Keratinocyte (primary cell): ENCODE results near the gene SMCO4. TPM values are rescaled to one million over a fixed set of nuclear protein-coding genes. Genes with fewer than 3 reads are reported as not detected.

Experiments
- DNase-seq: peaks from one replicate; pipeline ENCODE4 v3.0.0-alpha.2; 2011; ENCODE audit warnings: low read depth, missing footprints, low spot score
- FAIRE-seq: peaks from 2 replicates; lab custom pipeline; 2011; peaks lifted over from hg19 to GRCh38; lab: Jason Lieb, UNC
- H2AFZ ChIP-seq: 2 replicates; pipeline ENCODE4 v1.6.0; 2012; ENCODE audit warnings: low read length, control low read depth, inconsistent platforms; ENCODE audit not compliant: control insufficient read depth
- H3K27ac ChIP-seq: 2 replicates; pipeline ENCODE4 v1.5.1; 2011; ENCODE audit warnings: low read length; ENCODE audit not compliant: control insufficient read depth, insufficient read depth
- H3K27me3 ChIP-seq: 3 replicates; pipeline ENCODE4 v1.6.0; 2011; ENCODE audit warnings: low read length; ENCODE audit not compliant: control insufficient read depth, insufficient read depth; ENCODE audit errors: extremely low read depth
- H3K36me3 ChIP-seq, 2 experiments: 2 replicates in 1 of 2; 3 replicates in 1 of 2; pipeline ENCODE4 v1.5.1; 2011; ENCODE audit warnings: low read length in 2 of 2, mild to moderate bottlenecking in 1 of 2; ENCODE audit not compliant: control insufficient read depth in 2 of 2, insufficient read depth in 2 of 2; ENCODE audit errors: extremely low read depth in 1 of 2
- H3K4me1 ChIP-seq: 3 replicates; pipeline ENCODE4 v1.5.1; 2011; ENCODE audit warnings: low read length; ENCODE audit not compliant: control insufficient read depth, insufficient read depth; ENCODE audit errors: extremely low read depth
- H3K4me2 ChIP-seq: 3 replicates; pipeline ENCODE4 v1.6.0; 2011; ENCODE audit warnings: low read depth, low read length; ENCODE audit not compliant: control insufficient read depth, insufficient read depth; ENCODE audit errors: extremely low read depth
- H3K4me3 ChIP-seq, 3 experiments: fragments of 200-600 bp in 1 of 3; sonication (generic) in 1 of 3; 2 replicates in 2 of 3; 3 replicates in 1 of 3; pipeline ENCODE4 v1.5.1; 2011 to 2016; ENCODE audit warnings: low read length in 3 of 3, mild to moderate bottlenecking in 3 of 3, control low read depth in 2 of 3, inconsistent platforms in 1 of 3, low read depth in 1 of 3, mixed read lengths in 1 of 3, mixed run types in 1 of 3, moderate library complexity in 1 of 3; ENCODE audit not compliant: control insufficient read depth in 2 of 3, insufficient read depth in 2 of 3; ENCODE audit errors: extremely low read depth in 1 of 3
- H3K79me2 ChIP-seq: 2 replicates; pipeline ENCODE4 v1.6.0; 2012; ENCODE audit warnings: low read length; ENCODE audit not compliant: control insufficient read depth, insufficient read depth
- H3K9ac ChIP-seq: 3 replicates; pipeline ENCODE4 v1.6.0; 2011; ENCODE audit warnings: low read length; ENCODE audit not compliant: control insufficient read depth, insufficient read depth; ENCODE audit errors: extremely low read depth
- H3K9me1 ChIP-seq: 3 replicates; pipeline ENCODE4 v1.6.0; 2011; ENCODE audit warnings: low read length; ENCODE audit not compliant: control insufficient read depth, insufficient read depth; ENCODE audit errors: extremely low read depth
- H3K9me3 ChIP-seq: 2 replicates; pipeline ENCODE4 v1.5.1; 2012; ENCODE audit warnings: low read depth, low read length; ENCODE audit not compliant: control insufficient read depth
- H4K20me1 ChIP-seq: 3 replicates; pipeline ENCODE4 v1.6.0; 2011; ENCODE audit warnings: low read length; ENCODE audit not compliant: control insufficient read depth, insufficient read depth; ENCODE audit errors: extremely low read depth
- CTCF ChIP-seq, 3 experiments: IDR thresholded peaks in 1 of 3; conservative IDR thresholded peaks in 1 of 3; optimal IDR thresholded peaks in 1 of 3; 2 replicates in 2 of 3; 3 replicates in 1 of 3; pipeline versions ENCODE3 to v1.5.1; 2011; ENCODE audit warnings: low read length in 3 of 3, mild to moderate bottlenecking in 3 of 3, moderate library complexity in 2 of 3, control low read depth in 1 of 3, inconsistent platforms in 1 of 3; ENCODE audit not compliant: insufficient read depth in 2 of 3; ENCODE audit errors: extremely low read depth in 1 of 3
- EZH2 ChIP-seq: IDR thresholded peaks from one replicate; pipeline ENCODE4 v1.6.1; 2012; ENCODE audit warnings: inconsistent platforms, mild to moderate bottlenecking, low read length, moderate library complexity
- dilution Hi-C: fragments of 300-500 bp; cut with MboI; formaldehyde crosslinking; loops from one replicate; pipeline ENCODE4 v1.7.0; 2020; ENCODE audit warnings: low sequenced_read_pairs; ENCODE audit not compliant: extremely low pct_ligation_motif_present
- polyA plus RNA-seq, 5 experiments: library from polyadenylated mRNA; depleted of rRNA in 3 of 5; stranded (reverse) in 3 of 5; stranded (forward) in 1 of 5; unstranded in 1 of 5; fragments of >200 nt; gene quantifications; 1 replicate in 1 of 5; 2 replicates in 3 of 5; 3 replicates in 1 of 5; pipeline versions ENCODE4 v1.2.1 to v1.2.3, GENCODE V29; 2011 to 2012; ENCODE audit warnings: missing spikeins in 2 of 5, low read depth in 1 of 5, low replicate concordance in 1 of 5

The SMCO4 gene
- polyA plus RNA-seq, 1 donor (not counting 4 experiments of a cell fraction or from before 2014, with no cell fraction given), result 1.5 TPM

- FAIRE-seq, result no peak
- Histone ChIP-seq H3K9me1 (no peaks in the 10 kb centered on the region), H3K4me1 (no peaks in the 10 kb centered on the region)
These were observed 29.4 kb upstream of the SMCO4 start for GRCh38 chr11:93572621-93573020.

GRCh38 chr11:93572171-93572570 lies 29.0 kb upstream of the SMCO4 start:
- no peak overlapping the region for H3K4me3 ChIP-seq
- H3K79me2 ChIP-seq, result no peaks in the 10 kb centered on the region
- no peak overlapping the region for H3K4me2 ChIP-seq
- no peaks in the 10 kb centered on the region for H3K9me1 ChIP-seq
- H3K4me1 ChIP-seq, result no peaks in the 10 kb centered on the region
- no peaks in the 10 kb centered on the region for H3K9me3 ChIP-seq
- no peak overlapping the region for H3K27ac ChIP-seq
- dilution Hi-C loops, result no loop called here
- no peak for TF ChIP-seq EZH2
- TF ChIP-seq CTCF (optimal IDR thresholded peaks at IDR 0.05 in 1 of 3, IDR thresholded peaks at IDR 0.05 in 1 of 3, conservative IDR thresholded peaks at IDR 0.05 in 1 of 3; ENCODE audit: extremely low read depth in 1 of 3, insufficient read depth in 2 of 3, low read length in 3 of 3), result no peak
- DNase-seq, result no peak
- H3K27me3 ChIP-seq, result no peaks in the 10 kb centered on the region
- H3K9ac ChIP-seq, result no peak overlapping the region
- H2AFZ ChIP-seq, result no peak overlapping the region
- H3K36me3 ChIP-seq, result no peaks in the 10 kb centered on the region
- no peak for FAIRE-seq
- H4K20me1 ChIP-seq, result no peaks in the 10 kb centered on the region

More at GRCh38 chr11:93572621-93573020, 29.4 kb upstream of the SMCO4 start:
- no peak overlapping the region for H3K4me2 ChIP-seq
- H2AFZ ChIP-seq, result no peak overlapping the region
- no peaks in the 10 kb centered on the region for H3K36me3 ChIP-seq
- dilution Hi-C loops, result no loop called here
- no peak overlapping the region for H3K27ac ChIP-seq
- H3K79me2 ChIP-seq, result no peaks in the 10 kb centered on the region
- TF ChIP-seq EZH2, result no peak
- TF ChIP-seq CTCF (optimal IDR thresholded peaks at IDR 0.05 in 1 of 3, IDR thresholded peaks at IDR 0.05 in 1 of 3, conservative IDR thresholded peaks at IDR 0.05 in 1 of 3; ENCODE audit: extremely low read depth in 1 of 3, insufficient read depth in 2 of 3, low read length in 3 of 3), result no peak
- H3K9me3 ChIP-seq, result no peaks in the 10 kb centered on the region
- no peak overlapping the region for H3K9ac ChIP-seq
- no peaks in the 10 kb centered on the region for H3K27me3 ChIP-seq
- no peak for DNase-seq
- no peaks in the 10 kb centered on the region for H4K20me1 ChIP-seq
- no peak overlapping the region for H3K4me3 ChIP-seq
